Mucosa of rectum (tissue), 2 donors: ENCODE results near the gene NUAK2.

Experiments
- H3K27ac ChIP-seq, 2 donors: one replicate each; pipeline ENCODE4 v1.7.0; 2013; ENCODE audit warnings: inconsistent platforms in 2 of 2, low read depth in 2 of 2, low read length in 2 of 2
- H3K27me3 ChIP-seq, 2 donors: one replicate each; pipeline ENCODE4 v1.7.0; 2013; ENCODE audit warnings: low read length in 2 of 2; ENCODE audit not compliant: control insufficient read depth in 2 of 2, insufficient read depth in 2 of 2
- H3K36me3 ChIP-seq, 2 donors: one replicate each; pipeline ENCODE4 v1.7.0; 2013; ENCODE audit warnings: low read length in 2 of 2; ENCODE audit not compliant: control insufficient read depth in 2 of 2, insufficient read depth in 2 of 2
- H3K4me1 ChIP-seq, 2 donors: one replicate each; pipeline ENCODE4 v1.7.0; 2013; ENCODE audit warnings: low read length in 2 of 2, mild to moderate bottlenecking in 1 of 2; ENCODE audit not compliant: control insufficient read depth in 2 of 2, insufficient read depth in 2 of 2
- H3K4me3 ChIP-seq, 2 donors: one replicate each; pipeline ENCODE4 v1.7.0; 2013; ENCODE audit warnings: low read length in 2 of 2
- H3K9ac ChIP-seq, 2 donors: one replicate each; pipeline ENCODE4 v1.7.0; 2013; ENCODE audit warnings: low read length in 2 of 2, low read depth in 1 of 2, mild to moderate bottlenecking in 1 of 2
- H3K9me3 ChIP-seq, 2 donors: one replicate each; pipeline ENCODE4 v1.7.0; 2013; ENCODE audit warnings: low read length in 2 of 2; ENCODE audit not compliant: control insufficient read depth in 2 of 2
- donor health status: healthy.
- donor health status: Normal muscosa, but diverticular disease.

The NUAK2 gene

DNA sequence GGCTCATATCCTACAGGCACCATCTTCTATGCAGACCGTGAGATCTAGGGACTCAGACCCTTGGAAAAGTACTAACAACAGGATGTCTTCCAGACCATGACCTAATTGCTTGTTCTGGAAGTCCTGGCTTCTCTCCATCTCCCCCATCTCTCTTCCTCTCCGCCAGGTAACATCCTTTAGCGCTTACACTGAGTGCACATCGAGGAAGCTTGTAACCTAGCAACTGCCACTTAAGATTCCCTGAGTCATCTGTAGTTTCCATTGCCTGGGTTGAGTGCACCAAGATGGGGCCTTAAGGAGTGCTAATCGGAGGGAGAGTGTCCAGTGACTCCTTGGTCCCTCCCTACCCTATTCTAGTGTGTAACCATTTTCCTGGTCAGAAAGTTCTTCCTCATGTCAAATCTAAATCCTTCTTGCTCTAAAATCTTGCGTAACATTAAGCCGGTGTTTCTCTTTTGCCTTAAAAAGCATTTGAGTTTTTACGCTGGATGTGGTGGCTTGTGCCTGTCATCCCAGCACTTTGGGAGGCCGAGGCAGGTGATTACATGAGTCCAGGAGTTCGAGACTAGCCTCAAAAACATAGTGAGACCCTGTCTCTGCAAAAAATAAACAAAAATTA lies 25.5 kb upstream of the NUAK2 start:
- H3K27ac ChIP-seq = no peak overlapping the region
- H3K9ac ChIP-seq = no peak overlapping the region
- H3K4me1 ChIP-seq = peaks cover 7 to 11% of the 10 kb centered on the region in 2 donors
- peaks cover 18 to 26% of the 10 kb centered on the region in 2 donors for H3K27me3 ChIP-seq
- H3K4me3 ChIP-seq = no peak overlapping the region
- no peaks in the 10 kb centered on the region for H3K36me3 ChIP-seq
- no peaks in the 10 kb centered on the region for H3K9me3 ChIP-seq

DNA sequence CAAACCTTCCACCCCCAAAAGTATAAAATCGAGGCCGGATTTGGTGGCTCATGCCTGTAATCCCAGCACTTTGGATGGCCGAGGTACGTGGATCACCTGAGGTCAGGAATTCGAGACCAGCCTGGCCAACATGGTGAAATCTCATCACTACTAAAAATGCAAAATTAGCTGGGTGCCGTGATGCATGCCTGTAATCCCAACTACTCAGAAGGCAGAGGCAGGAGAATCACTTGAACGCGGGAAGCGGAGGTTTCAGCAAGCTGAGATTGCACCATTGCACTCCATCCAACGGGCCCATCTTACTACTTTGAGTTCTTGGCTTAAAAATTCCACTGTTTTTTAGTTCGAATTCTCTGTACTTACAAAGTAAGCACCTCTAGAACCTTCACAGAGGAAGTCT lies 24.2 kb upstream of the NUAK2 start:
- H3K27ac ChIP-seq = no peak overlapping the region

GRCh38 chr1:205344066-205344928 lies 22.8 kb upstream of the NUAK2 start:
- peaks cover 6 to 7% of the 10 kb centered on the region in 2 donors for H3K4me1 ChIP-seq
- peaks cover 18 to 26% of the 10 kb centered on the region in 2 donors for H3K27me3 ChIP-seq
- no peak overlapping the region for H3K9ac ChIP-seq

More for the DNA sequence above, 24.2 kb upstream of the NUAK2 start:
- peaks cover 18 to 26% of the 10 kb centered on the region in 2 donors for H3K27me3 ChIP-seq
- H3K4me3 ChIP-seq = no peak overlapping the region
- peaks cover 7 to 10% of the 10 kb centered on the region in 2 donors for H3K4me1 ChIP-seq
- no peaks in the 10 kb centered on the region for H3K9me3 ChIP-seq
- H3K9ac ChIP-seq = no peak overlapping the region
- H3K36me3 ChIP-seq = no peaks in the 10 kb centered on the region

GRCh38 chr1:205343431-205344065 lies 22.0 kb upstream of the NUAK2 start:
- Histone ChIP-seq H3K9me3 (no peaks in the 10 kb centered on the region), H3K4me3 (peak overlapping the region in 1 of 2 donors; percentile 3), H3K27me3 (peaks cover 20 to 26% of the 10 kb centered on the region in 2 donors), H3K9ac (no peak overlapping the region), H3K4me1 (peaks cover 3 to 7% of the 10 kb centered on the region in 2 donors), H3K27ac (no peak overlapping the region), H3K36me3 (no peaks in the 10 kb centered on the region)

More at GRCh38 chr1:205344066-205344928, 22.8 kb upstream of the NUAK2 start:
- peak overlapping the region in 1 of 2 donors; percentile 37 for H3K4me3 ChIP-seq
- no peaks in the 10 kb centered on the region for H3K9me3 ChIP-seq
- H3K27ac ChIP-seq = no peak overlapping the region
- H3K36me3 ChIP-seq = no peaks in the 10 kb centered on the region

- Histone ChIP-seq H3K9ac (no peak overlapping the region), H3K27me3 (peaks cover 20 to 26% of the 10 kb centered on the region in 2 donors), H3K4me3 (no peak overlapping the region), H3K4me1 (peaks cover 3 to 7% of the 10 kb centered on the region in 2 donors), H3K27ac (no peak overlapping the region), H3K36me3 (no peaks in the 10 kb centered on the region), H3K9me3 (no peaks in the 10 kb centered on the region)
Observed at GRCh38 chr1:205342986-205343385, 21.4 kb upstream of the NUAK2 start.

DNA sequence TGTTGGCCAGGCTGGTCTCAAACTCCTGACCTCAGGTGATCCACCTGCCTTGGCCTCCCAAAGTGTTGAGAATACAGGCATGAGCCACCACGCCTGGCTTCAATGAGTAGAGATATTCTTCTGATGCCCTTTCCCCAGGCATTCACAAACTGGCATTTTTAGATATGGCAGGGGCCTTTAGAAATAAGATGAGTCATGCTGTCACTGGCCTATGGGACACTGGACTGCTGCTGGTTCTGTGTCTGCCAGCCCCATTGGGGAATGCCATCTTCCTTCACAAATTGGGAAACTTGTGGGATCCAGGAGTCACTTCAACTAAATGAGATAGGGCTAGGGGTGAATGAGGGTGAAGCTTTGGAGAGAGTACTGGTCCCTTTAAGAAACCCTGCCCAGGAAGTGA lies 19.1 kb upstream of the NUAK2 start:
- Histone ChIP-seq H3K4me1 (peaks cover 3 to 7% of the 10 kb centered on the region in 2 donors), H3K9ac (no peak overlapping the region), H3K4me3 (no peak overlapping the region), H3K9me3 (no peaks in the 10 kb centered on the region), H3K27me3 (peaks cover 13 to 19% of the 10 kb centered on the region in 2 donors), H3K36me3 (no peaks in the 10 kb centered on the region), H3K27ac (no peak overlapping the region)

GRCh38 chr1:205339717-205340116 lies 18.2 kb upstream of the NUAK2 start:
- H3K27me3 ChIP-seq = peaks cover 9 to 13% of the 10 kb centered on the region in 2 donors
- peaks cover 3 to 7% of the 10 kb centered on the region in 2 donors for H3K4me1 ChIP-seq
- no peak overlapping the region for H3K9ac ChIP-seq
- no peak overlapping the region for H3K4me3 ChIP-seq
- no peak overlapping the region for H3K27ac ChIP-seq
- no peaks in the 10 kb centered on the region for H3K9me3 ChIP-seq
- H3K36me3 ChIP-seq = no peaks in the 10 kb centered on the region

DNA sequence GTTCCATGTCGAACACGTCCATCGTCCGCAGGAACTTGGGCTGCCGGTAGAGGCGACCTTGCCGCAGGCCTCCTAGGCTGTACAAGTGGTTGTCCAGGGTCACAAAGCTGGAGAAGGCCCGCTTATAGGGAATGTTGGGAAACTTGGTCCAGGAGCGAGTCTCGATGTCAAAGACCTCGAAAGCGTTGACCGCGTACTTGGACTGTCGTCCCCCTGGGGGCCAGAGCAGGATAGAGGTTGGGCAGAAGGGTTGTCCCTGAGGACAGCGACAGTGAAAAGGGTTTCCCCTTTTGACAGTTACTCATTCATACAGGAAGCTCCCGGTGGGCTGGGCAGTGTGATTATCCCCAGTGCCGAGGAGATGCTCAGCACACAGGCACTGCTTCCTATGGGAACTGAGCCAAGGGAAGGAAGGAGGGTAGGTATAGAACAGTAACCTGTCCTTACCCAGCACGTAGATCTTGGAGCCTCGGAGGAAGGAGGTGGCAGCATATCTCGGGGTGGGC lies 17.7 kb upstream of the NUAK2 start:
- Histone ChIP-seq H3K27ac (no peak overlapping the region), H3K36me3 (no peaks in the 10 kb centered on the region), H3K4me1 (peaks cover 2 to 3% of the 10 kb centered on the region in 2 donors), H3K9ac (no peak overlapping the region), H3K4me3 (no peak overlapping the region), H3K27me3 (peaks cover 5 to 8% of the 10 kb centered on the region in 2 donors), H3K9me3 (no peaks in the 10 kb centered on the region)

DNA sequence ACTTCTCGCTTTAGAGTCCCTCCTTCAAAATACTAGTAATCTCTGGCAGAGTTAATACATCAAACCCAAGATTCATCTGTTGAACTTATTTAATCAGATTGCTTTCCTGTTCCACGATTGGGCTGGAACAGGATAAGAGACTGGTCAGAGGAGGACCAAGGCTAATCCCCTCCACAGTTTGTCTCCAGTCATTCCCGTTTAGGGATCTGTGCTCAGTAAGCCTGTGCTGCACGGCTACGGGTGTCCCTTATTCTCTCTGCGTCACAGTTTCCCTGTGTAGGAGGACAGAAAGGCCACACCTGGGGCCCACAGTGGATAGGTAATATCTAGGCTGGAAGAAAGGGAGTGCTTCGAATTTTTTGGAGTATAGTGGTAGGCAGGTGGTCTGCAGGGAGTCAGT lies 16.5 kb upstream of the NUAK2 start:
- Histone ChIP-seq H3K27me3 (peaks cover 2% of the 10 kb centered on the region in 2 donors), H3K4me1 (no peaks in the 10 kb centered on the region), H3K27ac (no peak overlapping the region), H3K36me3 (no peaks in the 10 kb centered on the region), H3K4me3 (no peak overlapping the region), H3K9me3 (no peaks in the 10 kb centered on the region), H3K9ac (no peak overlapping the region)

DNA sequence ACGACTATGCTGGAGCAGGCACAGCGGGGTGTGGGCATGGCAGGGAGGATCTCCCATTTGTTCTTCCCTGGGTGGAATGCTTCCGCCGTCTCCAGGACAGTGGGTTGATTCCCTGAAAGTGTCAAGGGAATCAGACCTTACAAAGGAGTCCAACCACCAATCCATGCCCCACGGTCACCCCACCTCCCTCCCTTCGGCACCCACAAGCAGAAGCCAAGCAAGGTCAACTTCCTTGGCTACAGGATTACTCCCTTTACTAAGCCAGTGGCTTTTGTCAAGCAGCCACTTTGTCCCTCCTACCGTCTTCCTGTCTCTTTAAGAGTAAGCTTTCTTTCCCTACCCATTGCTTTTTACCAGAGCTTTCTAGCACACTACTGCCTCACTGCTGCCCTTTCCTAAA lies 15.9 kb upstream of the NUAK2 start:
- Histone ChIP-seq H3K36me3 (no peaks in the 10 kb centered on the region), H3K27ac (no peak overlapping the region), H3K9me3 (no peaks in the 10 kb centered on the region), H3K4me1 (no peaks in the 10 kb centered on the region), H3K27me3 (peaks cover 0 to 2% of the 10 kb centered on the region in 2 donors), H3K9ac (no peak overlapping the region), H3K4me3 (no peak overlapping the region)
